ENCODE data around the gene AMZ2.
"Not testable (repeated sequence)": the region's sequence is repeated elsewhere in the genome, so short reads cannot be mapped to it uniquely, and the experiment has no call there.

DNA sequence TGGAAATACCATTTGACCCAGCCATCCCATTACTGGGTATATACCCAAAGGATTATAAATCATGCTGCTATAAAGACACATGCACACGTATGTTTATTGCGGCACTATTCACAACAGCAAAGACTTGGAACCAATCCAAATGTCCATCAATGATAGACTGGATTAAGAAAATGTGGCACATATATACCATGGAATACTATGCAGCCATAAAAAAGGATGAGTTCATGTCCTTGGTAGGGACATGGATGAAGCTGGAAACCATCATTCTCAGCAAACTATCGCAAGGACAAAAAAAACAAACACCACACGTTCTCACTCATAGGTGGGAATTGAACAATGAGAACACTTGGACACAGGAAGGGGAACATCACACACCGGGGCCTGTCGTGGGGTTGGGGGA, 34.1 kb downstream of the AMZ2 start:
- TF ChIP-seq, protein P1, sequence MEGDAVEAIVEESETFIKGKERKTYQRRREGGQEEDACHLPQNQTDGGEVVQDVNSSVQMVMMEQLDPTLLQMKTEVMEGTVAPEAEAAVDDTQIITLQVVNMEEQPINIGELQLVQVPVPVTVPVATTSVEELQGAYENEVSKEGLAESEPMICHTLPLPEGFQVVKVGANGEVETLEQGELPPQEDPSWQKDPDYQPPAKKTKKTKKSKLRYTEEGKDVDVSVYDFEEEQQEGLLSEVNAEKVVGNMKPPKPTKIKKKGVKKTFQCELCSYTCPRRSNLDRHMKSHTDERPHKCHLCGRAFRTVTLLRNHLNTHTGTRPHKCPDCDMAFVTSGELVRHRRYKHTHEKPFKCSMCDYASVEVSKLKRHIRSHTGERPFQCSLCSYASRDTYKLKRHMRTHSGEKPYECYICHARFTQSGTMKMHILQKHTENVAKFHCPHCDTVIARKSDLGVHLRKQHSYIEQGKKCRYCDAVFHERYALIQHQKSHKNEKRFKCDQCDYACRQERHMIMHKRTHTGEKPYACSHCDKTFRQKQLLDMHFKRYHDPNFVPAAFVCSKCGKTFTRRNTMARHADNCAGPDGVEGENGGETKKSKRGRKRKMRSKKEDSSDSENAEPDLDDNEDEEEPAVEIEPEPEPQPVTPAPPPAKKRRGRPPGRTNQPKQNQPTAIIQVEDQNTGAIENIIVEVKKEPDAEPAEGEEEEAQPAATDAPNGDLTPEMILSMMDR (IDR thresholded peaks at IDR 0.05) = not testable (repeated sequence)
- TF ChIP-seq, protein P2, sequence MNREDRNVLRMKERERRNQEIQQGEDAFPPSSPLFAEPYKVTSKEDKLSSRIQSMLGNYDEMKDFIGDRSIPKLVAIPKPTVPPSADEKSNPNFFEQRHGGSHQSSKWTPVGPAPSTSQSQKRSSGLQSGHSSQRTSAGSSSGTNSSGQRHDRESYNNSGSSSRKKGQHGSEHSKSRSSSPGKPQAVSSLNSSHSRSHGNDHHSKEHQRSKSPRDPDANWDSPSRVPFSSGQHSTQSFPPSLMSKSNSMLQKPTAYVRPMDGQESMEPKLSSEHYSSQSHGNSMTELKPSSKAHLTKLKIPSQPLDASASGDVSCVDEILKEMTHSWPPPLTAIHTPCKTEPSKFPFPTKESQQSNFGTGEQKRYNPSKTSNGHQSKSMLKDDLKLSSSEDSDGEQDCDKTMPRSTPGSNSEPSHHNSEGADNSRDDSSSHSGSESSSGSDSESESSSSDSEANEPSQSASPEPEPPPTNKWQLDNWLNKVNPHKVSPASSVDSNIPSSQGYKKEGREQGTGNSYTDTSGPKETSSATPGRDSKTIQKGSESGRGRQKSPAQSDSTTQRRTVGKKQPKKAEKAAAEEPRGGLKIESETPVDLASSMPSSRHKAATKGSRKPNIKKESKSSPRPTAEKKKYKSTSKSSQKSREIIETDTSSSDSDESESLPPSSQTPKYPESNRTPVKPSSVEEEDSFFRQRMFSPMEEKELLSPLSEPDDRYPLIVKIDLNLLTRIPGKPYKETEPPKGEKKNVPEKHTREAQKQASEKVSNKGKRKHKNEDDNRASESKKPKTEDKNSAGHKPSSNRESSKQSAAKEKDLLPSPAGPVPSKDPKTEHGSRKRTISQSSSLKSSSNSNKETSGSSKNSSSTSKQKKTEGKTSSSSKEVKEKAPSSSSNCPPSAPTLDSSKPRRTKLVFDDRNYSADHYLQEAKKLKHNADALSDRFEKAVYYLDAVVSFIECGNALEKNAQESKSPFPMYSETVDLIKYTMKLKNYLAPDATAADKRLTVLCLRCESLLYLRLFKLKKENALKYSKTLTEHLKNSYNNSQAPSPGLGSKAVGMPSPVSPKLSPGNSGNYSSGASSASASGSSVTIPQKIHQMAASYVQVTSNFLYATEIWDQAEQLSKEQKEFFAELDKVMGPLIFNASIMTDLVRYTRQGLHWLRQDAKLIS (CRISPR knock-in tag; IDR thresholded peaks at IDR 0.05; ENCODE audit: borderline replicate concordance) = not testable (repeated sequence)
- TF ChIP-seq, protein P3, sequence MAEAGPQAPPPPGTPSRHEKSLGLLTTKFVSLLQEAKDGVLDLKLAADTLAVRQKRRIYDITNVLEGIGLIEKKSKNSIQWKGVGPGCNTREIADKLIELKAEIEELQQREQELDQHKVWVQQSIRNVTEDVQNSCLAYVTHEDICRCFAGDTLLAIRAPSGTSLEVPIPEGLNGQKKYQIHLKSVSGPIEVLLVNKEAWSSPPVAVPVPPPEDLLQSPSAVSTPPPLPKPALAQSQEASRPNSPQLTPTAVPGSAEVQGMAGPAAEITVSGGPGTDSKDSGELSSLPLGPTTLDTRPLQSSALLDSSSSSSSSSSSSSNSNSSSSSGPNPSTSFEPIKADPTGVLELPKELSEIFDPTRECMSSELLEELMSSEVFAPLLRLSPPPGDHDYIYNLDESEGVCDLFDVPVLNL (CRISPR knock-in tag; IDR thresholded peaks at IDR 0.05; ENCODE audit: borderline replicate concordance, low read depth) = not testable (repeated sequence)
- TF ChIP-seq, protein P4, sequence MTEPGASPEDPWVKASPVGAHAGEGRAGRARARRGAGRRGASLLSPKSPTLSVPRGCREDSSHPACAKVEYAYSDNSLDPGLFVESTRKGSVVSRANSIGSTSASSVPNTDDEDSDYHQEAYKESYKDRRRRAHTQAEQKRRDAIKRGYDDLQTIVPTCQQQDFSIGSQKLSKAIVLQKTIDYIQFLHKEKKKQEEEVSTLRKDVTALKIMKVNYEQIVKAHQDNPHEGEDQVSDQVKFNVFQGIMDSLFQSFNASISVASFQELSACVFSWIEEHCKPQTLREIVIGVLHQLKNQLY (CRISPR knock-in tag; IDR thresholded peaks at IDR 0.05) = not testable (repeated sequence)
- TF ChIP-seq, protein P5, sequence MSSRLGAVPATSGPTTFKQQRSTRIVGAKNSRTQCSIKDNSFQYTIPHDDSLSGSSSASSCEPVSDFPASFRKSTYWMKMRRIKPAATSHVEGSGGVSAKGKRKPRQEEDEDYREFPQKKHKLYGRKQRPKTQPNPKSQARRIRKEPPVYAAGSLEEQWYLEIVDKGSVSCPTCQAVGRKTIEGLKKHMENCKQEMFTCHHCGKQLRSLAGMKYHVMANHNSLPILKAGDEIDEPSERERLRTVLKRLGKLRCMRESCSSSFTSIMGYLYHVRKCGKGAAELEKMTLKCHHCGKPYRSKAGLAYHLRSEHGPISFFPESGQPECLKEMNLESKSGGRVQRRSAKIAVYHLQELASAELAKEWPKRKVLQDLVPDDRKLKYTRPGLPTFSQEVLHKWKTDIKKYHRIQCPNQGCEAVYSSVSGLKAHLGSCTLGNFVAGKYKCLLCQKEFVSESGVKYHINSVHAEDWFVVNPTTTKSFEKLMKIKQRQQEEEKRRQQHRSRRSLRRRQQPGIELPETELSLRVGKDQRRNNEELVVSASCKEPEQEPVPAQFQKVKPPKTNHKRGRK (CRISPR knock-in tag; IDR thresholded peaks at IDR 0.05; ENCODE audit: borderline replicate concordance) = not testable (repeated sequence)
- not testable (repeated sequence) for TF ChIP-seq SOX15 (CRISPR knock-in tag; IDR thresholded peaks at IDR 0.05); RELA (CRISPR knock-in tag; IDR thresholded peaks at IDR 0.05; ENCODE audit: borderline replicate concordance); CBFB (CRISPR knock-in tag; IDR thresholded peaks at IDR 0.05; ENCODE audit: low read depth)
- TF ChIP-seq, protein P6, sequence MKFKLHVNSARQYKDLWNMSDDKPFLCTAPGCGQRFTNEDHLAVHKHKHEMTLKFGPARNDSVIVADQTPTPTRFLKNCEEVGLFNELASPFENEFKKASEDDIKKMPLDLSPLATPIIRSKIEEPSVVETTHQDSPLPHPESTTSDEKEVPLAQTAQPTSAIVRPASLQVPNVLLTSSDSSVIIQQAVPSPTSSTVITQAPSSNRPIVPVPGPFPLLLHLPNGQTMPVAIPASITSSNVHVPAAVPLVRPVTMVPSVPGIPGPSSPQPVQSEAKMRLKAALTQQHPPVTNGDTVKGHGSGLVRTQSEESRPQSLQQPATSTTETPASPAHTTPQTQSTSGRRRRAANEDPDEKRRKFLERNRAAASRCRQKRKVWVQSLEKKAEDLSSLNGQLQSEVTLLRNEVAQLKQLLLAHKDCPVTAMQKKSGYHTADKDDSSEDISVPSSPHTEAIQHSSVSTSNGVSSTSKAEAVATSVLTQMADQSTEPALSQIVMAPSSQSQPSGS (CRISPR knock-in tag; IDR thresholded peaks at IDR 0.05; ENCODE audit: borderline replicate concordance, low read depth) = not testable (repeated sequence)
- TF ChIP-seq, protein P7, sequence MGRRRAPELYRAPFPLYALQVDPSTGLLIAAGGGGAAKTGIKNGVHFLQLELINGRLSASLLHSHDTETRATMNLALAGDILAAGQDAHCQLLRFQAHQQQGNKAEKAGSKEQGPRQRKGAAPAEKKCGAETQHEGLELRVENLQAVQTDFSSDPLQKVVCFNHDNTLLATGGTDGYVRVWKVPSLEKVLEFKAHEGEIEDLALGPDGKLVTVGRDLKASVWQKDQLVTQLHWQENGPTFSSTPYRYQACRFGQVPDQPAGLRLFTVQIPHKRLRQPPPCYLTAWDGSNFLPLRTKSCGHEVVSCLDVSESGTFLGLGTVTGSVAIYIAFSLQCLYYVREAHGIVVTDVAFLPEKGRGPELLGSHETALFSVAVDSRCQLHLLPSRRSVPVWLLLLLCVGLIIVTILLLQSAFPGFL (CRISPR knock-in tag; IDR thresholded peaks at IDR 0.05; ENCODE audit: borderline replicate concordance) = not testable (repeated sequence)
- TF ChIP-seq, protein P8, sequence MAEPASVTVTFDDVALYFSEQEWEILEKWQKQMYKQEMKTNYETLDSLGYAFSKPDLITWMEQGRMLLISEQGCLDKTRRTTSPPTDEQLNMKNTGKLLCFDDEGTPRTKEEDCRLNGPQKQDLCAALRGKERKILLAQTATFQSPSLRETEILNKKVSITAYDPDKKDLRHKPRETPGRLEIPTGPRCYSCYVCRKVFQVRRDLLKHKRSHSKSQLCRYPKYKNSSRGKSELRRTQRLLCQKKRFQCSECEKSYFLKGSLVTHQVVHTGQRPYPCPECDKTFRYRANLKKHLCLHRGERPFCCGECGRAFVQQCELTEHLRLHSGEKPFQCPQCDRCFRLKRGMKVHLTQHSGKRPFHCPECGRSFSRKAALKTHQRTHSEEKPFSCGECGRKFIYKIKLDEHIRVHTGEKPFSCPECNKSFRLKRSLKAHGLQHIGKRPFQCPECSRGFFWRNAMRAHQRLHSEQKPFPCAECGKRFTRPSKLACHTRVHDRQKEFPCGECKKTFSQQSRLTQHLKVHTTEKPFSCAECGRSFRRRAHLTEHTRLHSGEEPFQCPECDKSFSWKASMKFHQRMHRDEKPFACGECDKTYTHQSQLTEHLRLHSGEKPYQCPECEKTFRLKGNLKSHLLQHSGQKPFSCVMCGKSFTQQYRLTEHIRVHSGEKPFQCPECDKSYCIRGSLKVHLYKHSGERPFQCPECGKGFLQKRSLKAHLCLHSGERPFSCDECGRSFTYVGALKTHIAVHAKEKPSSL (CRISPR knock-in tag; conservative IDR thresholded peaks at IDR 0.05) = not testable (repeated sequence)

Data from WTC11 (cell line).